Naive B cell (primary cell): ENCODE results near the gene VIM. TPM values are rescaled to one million over a fixed set of nuclear protein-coding genes. Genes with fewer than 3 reads are reported as not detected.
"Not testable (repeated sequence)": the region's sequence is repeated elsewhere in the genome, so short reads cannot be mapped to it uniquely, and the experiment has no call there.

ENCODE experiments used
- ATAC-seq, 2 donors: fragments of 150-1000 bp; cut with Tn5 transposase; 2 replicates each; pipeline ENCODE4 v1.10.0; 2021; ENCODE audit warnings: low read depth in 2 of 2, mild to moderate bottlenecking in 2 of 2, moderate library complexity in 2 of 2
- DNase-seq: peaks from one replicate; pipeline ENCODE4 v3.0.0; 2022
- H3K27ac Mint-ChIP-seq, 6 donors: one replicate each; pipeline ENCODE4 v1.8.0; 2020 to 2022; ENCODE audit warnings: mild to moderate bottlenecking in 6 of 6, mixed read lengths in 6 of 6, moderate library complexity in 5 of 6, inconsistent platforms in 2 of 6
- H3K27me3 Mint-ChIP-seq, 3 donors: one replicate each; pipeline ENCODE4 v1.8.0; 2021 to 2022; ENCODE audit warnings: mixed read lengths in 3 of 3, mild to moderate bottlenecking in 1 of 3
- H3K36me3 Mint-ChIP-seq, 2 donors: one replicate each; pipeline ENCODE4 v1.8.0; 2020 to 2022; ENCODE audit warnings: mixed read lengths in 2 of 2, inconsistent platforms in 1 of 2, mild to moderate bottlenecking in 1 of 2
- H3K4me1 Mint-ChIP-seq, 3 donors: one replicate each; pipeline ENCODE4 v1.8.0; 2020 to 2022; ENCODE audit warnings: mixed read lengths in 3 of 3, inconsistent platforms in 1 of 3, mild to moderate bottlenecking in 1 of 3, moderate library complexity in 1 of 3
- H3K4me3 Mint-ChIP-seq, 8 donors: one replicate each; pipeline ENCODE4 v1.8.0; 2020 to 2022; ENCODE audit warnings: mild to moderate bottlenecking in 8 of 8, mixed read lengths in 8 of 8, moderate library complexity in 8 of 8, inconsistent platforms in 2 of 8
- H3K9me3 Mint-ChIP-seq, 7 donors: one replicate each; pipeline ENCODE4 v1.8.0; 2020 to 2022; ENCODE audit warnings: mixed read lengths in 7 of 7, mild to moderate bottlenecking in 5 of 7, inconsistent platforms in 2 of 7, moderate library complexity in 1 of 7
- polyA plus RNA-seq, 6 donors: library from polyadenylated mRNA; unstranded; fragments of 300-500 nt; fragmentation: Illumina TruSeq; gene quantifications; one replicate each; pipeline ENCODE4 v1.2.3, GENCODE V29; 2021; ENCODE audit warnings: low read depth in 6 of 6

The VIM gene
- polyA plus RNA-seq, 6 donors from 2014 or later: 41.1 to 171 (median 131) TPM

DNA sequence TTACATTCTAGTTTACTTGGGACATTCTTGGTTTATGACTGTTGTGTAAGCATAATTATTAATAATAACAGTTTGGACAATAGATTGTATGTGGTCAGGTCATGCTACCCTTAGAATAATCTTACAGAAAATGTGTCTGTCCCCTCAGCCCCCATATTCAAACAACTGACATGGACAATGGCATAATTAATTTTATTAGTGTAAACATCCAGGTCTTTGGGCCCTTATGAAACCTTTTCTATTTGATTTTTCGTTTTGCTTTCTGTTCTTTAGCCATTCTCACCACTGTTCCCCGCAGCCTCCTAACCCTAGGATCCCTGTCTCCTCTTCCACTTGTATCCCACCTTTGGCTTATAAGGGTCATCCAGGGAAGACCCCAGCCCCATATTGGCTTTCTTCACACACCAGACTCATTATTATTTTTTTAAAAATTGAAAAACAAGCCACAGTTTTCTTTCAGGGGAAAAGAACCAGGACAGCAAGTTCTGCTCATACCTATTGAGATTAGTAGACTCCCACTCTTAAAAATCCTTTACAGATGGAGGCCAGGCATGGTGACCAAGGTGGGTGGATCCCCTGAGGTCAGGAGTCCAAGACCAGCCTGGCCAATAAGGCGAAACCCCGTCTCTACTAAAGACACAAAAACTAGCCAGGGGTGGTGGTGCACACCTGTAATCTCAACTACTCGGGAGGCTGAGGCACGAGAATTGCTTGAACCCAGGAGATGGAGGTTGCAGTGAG lies 11.5 kb downstream of the VIM start:
- H3K27ac Mint-ChIP-seq: no peak overlapping the region

DNA sequence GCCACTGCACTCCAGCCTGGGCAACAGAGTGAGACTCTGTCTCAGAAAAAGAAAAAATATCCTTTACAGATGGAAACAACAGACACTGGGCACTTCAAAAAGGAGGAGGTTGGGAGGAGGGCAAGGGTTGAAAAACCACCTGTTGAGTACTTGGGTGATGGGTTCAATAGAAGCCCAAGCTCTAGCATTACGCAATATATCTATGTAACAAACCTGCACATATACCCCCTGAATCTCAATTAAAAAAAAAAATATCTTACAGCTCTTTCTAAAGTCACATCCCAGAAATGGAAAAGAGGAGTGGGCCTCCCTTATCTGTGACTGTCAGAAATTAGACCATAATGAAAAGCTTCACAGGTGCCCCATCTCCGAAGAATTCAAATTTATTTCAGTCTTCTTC lies 12.1 kb downstream of the VIM start:
- no peak for ATAC-seq

More for the DNA sequence above, 11.5 kb downstream of the VIM start:
- Mint-ChIP-seq H3K4me1 (peaks cover 0 to 2% (median 0%) of the 10 kb centered on the region in 3 donors), H3K36me3 (peaks cover 7 to 12% of the 10 kb centered on the region in 2 donors), H3K27me3 (peaks cover 0 to 1% (median 0%) of the 10 kb centered on the region in 3 donors), H3K4me3 (no peak overlapping the region), H3K9me3 (no peaks in the 10 kb centered on the region)
- ATAC-seq (no peak), DNase-seq (no peak)

DNA sequence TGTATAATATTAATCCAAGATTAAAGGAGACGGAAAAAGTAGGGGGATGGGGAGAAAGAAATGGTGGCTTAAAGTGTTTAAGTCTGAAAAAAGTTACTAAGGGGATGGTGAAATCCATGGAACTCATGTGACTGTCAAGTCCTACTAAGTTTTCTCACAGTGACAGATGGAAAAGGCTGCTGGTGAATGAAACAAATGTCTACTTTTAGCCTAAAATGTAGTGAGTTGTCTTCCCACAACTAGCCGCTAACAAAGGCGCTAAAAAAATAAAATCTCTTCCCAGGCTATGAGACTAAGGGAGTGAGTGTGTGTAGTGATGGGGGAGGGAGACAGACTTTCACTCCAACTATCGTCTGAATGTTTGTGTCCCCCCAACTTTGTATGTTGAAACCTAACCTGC lies 12.6 kb downstream of the VIM start:
- Mint-ChIP-seq H3K4me3 (no peak overlapping the region), H3K9me3 (no peaks in the 10 kb centered on the region), H3K36me3 (peaks cover 6 to 7% of the 10 kb centered on the region in 2 donors), H3K27me3 (peaks cover 0 to 6% (median 0%) of the 10 kb centered on the region in 3 donors), H3K27ac (no peak overlapping the region), H3K4me1 (no peaks in the 10 kb centered on the region)
- DNase-seq: no peak
- no peak for ATAC-seq

More for the DNA sequence above, 12.1 kb downstream of the VIM start:
- H3K27me3 Mint-ChIP-seq: peaks cover 0 to 6% (median 0%) of the 10 kb centered on the region in 3 donors
- DNase-seq: no peak
- no peak overlapping the region for H3K27ac Mint-ChIP-seq
- H3K4me1 Mint-ChIP-seq: no peaks in the 10 kb centered on the region
- H3K36me3 Mint-ChIP-seq: peaks cover 7 to 10% of the 10 kb centered on the region in 2 donors
- H3K9me3 Mint-ChIP-seq: no peaks in the 10 kb centered on the region
- no peak overlapping the region for H3K4me3 Mint-ChIP-seq

DNA sequence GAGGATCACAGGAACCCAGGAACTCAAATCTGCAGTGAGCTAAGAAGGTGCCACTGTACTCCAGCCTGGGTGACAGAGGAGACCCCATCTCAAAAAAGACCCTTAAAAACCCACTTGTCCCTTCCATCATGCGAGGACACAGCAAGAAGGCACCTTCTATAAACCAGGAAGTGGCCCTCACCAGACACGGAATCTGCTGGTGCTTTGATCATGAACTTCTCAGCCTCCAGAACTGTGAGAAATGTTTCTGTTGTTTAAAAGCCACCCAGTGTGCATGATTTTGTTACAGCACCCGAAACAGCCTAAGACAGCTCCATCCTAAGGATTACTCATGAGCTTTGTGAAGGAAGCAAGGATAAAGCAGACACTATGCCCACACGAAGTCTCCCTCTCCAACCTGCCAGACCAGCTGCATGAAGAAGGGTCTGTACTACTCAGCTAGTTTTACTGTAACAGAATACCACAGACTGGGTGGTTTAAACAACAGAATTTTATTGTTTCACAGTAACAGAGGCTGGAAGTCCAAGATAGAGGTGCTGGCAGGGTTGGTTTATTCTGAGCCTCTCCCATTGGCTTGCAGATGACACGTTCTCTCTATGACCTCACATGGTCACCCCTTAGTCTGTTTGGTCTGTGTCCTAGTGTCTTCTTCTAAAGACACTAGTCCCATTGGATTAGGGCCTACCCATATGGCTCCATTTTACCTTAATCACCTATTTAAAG lies 13.7 kb downstream of the VIM start:
- H3K4me3 Mint-ChIP-seq: no peak overlapping the region
- DNase-seq: no peak

DNA sequence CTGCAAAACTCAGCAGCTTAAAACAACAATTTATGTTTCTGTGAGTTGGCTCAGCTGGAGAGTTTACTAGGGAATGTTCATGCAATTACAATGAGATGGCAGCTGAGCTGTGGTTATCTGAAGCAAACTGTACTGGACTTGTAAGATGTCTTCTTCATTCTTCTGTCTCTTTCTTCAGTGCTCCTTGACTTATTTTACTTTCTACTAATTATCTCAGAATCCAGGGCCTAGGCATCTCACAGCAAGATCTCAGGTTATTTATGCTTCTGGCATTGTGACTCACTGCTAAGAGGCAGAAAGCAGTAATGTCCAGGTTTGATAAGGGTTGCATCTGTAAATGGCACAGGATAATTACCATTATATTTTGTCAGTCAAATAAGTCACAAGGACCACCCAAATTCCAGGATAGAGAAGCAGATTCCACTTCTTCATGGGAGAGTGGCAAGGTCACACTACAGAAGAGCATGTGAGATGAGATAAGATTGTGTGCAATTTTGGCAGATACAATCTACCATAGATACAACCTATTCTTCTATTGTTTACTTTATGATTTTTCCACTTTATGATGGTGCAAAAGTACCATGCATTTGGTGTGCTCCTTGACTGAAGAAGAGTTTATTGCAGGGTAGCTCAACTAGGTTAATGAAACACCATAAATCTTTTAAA lies 16.8 kb downstream of the VIM start:
- no peak for ATAC-seq
- Mint-ChIP-seq H3K4me1 (no peaks in the 10 kb centered on the region), H3K36me3 (no peaks in the 10 kb centered on the region), H3K27ac (no peak overlapping the region), H3K9me3 (peaks cover 0 to 10% (median 1%) of the 10 kb centered on the region in 7 donors), H3K4me3 (no peak overlapping the region), H3K27me3 (peaks cover 5 to 15% (median 13%) of the 10 kb centered on the region in 3 donors)
- DNase-seq: no peak

More for the DNA sequence above, 13.7 kb downstream of the VIM start:
- peaks cover 5 to 9% (median 6%) of the 10 kb centered on the region in 3 donors for H3K27me3 Mint-ChIP-seq
- no peaks in the 10 kb centered on the region for H3K4me1 Mint-ChIP-seq
- peaks cover 0 to 6% (median 0%) of the 10 kb centered on the region in 7 donors for H3K9me3 Mint-ChIP-seq
- no peak overlapping the region for H3K27ac Mint-ChIP-seq
- ATAC-seq: no peak
- no peaks in the 10 kb centered on the region for H3K36me3 Mint-ChIP-seq

DNA sequence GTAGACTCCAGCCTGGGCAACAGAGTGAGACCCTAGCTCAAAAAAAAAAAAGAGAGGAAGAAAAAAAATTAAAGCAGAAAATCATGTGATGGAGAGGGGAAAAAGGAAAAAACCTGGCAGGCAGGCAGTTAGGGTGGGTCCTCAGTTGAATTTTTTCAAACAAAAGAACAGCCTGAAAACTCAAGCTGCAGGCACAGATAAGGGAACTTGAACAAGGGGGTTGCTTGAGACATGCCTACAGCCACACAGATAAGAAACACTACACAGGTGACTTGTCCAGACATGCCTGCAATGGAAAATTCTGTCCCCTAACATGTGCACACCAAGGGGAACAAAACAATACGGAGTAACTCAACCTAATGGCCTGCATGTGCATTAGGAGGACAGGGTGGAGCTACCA lies 19.2 kb downstream of the VIM start:
- Mint-ChIP-seq H3K4me1 (no peaks in the 10 kb centered on the region), H3K27me3 (peaks cover 5 to 15% (median 13%) of the 10 kb centered on the region in 3 donors), H3K36me3 (no peaks in the 10 kb centered on the region), H3K27ac (no peak overlapping the region), H3K4me3 (no peak overlapping the region), H3K9me3 (peaks cover 0 to 10% (median 1%) of the 10 kb centered on the region in 7 donors)
- ATAC-seq: no peak
- no peak for DNase-seq

DNA sequence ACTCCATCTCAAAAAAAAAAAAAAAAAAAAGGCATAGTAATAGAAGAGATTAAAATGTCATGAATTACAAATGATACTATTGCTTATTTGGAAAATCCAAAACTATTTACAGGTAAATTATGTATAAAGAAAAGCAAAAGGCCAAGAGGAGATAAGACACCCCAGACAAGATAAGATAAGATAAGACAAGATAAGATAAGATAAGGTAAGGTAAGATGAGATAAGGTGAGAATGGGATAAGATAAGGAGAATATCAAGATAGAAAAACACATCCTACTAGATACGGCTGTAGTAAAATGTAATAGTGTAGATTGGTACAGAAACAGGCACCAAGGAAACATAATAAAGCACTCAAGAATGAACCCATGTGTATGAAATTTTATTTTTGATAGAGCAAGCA lies 20.9 kb downstream of the VIM start:
- no peaks in the 10 kb centered on the region for H3K4me1 Mint-ChIP-seq
- peaks cover 5 to 15% (median 13%) of the 10 kb centered on the region in 3 donors for H3K27me3 Mint-ChIP-seq
- no peak for ATAC-seq
- H3K27ac Mint-ChIP-seq: no peak overlapping the region
- DNase-seq: no peak
- no peaks in the 10 kb centered on the region for H3K36me3 Mint-ChIP-seq
- peaks cover 0 to 10% (median 1%) of the 10 kb centered on the region in 7 donors for H3K9me3 Mint-ChIP-seq
- no peak overlapping the region for H3K4me3 Mint-ChIP-seq

DNA sequence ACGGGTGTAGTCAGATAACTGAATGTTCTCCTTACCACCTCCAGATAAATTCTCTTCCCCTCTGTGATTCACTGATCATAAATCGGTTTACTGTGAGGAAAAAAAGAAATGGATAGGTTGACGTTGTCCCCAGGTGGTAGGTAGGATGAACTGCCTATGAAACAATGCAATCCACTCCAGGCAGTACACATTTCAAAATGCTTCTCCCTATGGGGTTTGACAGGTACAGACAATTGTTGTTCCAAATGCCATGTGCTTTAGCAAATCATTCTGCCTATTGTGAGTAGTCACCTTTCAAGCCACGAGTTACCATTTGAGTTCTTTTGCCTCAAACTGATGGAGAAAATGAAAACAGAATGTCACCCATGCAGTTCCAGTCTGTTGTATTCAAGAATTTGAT lies 21.8 kb downstream of the VIM start:
- Mint-ChIP-seq H3K27ac (no peak overlapping the region), H3K36me3 (no peaks in the 10 kb centered on the region), H3K4me3 (no peak overlapping the region), H3K4me1 (peaks cover 0 to 4% (median 3%) of the 10 kb centered on the region in 3 donors), H3K27me3 (peaks cover 5 to 15% (median 8%) of the 10 kb centered on the region in 3 donors), H3K9me3 (peaks cover 0 to 13% (median 5%) of the 10 kb centered on the region in 7 donors)
- ATAC-seq: peak in 1 of 2 donors; percentile 34
- DNase-seq: no peak

DNA sequence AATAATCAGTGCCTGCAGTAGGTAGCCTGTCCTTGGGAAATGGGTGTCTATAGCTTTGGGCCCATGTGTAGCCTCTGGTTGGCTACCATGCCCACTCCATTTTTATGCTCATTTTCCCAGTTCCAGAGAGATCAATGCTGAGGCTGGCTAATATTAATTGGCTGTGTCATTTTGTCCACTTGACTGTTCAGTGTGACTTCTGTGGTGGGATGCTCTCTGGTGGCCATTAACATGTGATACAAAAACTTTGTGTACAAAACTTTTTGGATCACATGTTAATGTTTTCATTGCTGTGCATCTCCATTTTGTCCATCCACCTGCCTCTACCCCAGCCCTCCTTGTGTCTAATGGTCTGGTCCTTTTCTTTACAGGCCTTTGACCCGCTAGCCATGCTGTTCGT lies 22.7 kb downstream of the VIM start:
- ATAC-seq (no peak), DNase-seq (no peak)
- peaks cover 0 to 22% (median 6%) of the 10 kb centered on the region in 7 donors for H3K9me3 Mint-ChIP-seq
- peaks cover 0 to 7% (median 6%) of the 10 kb centered on the region in 3 donors for H3K4me1 Mint-ChIP-seq
- H3K4me3 Mint-ChIP-seq: no peak overlapping the region
- no peaks in the 10 kb centered on the region for H3K36me3 Mint-ChIP-seq
- H3K27me3 Mint-ChIP-seq: peaks cover 5 to 15% (median 7%) of the 10 kb centered on the region in 3 donors
- no peak overlapping the region for H3K27ac Mint-ChIP-seq

DNA sequence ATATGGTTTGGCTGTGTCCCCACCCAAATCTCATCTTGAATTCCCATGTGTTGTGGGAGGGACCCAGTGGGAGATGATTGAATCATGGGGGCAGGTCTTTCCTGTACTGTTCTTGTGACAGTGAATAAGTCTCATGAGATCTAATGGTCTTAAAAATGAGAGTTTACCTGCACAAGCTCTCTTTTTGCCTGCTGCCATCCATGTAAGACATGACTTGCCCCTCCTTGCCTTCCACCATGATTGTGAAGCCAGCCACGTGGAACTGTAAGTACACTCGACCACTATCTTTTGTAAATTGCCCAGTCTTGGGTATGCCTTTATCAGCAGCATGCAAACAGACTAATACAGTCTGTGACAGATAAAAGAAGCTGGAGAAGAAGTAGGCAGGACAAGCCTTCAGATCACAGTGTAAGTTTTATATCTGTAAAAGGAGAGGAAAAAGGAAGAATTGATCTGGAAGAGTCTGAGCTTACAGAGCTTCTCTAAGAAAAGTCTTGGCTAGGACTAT lies 26.6 kb downstream of the VIM start:
- not testable (repeated sequence) for DNase-seq, ATAC-seq, H3K4me3 Mint-ChIP-seq, H3K27me3 Mint-ChIP-seq, H3K36me3 Mint-ChIP-seq
- peak overlapping the region in 1 of 6 donors; percentile 1 for H3K27ac Mint-ChIP-seq
- H3K4me1 Mint-ChIP-seq: peaks cover 6 to 14% (median 12%) of the 10 kb centered on the region in 3 donors
- H3K9me3 Mint-ChIP-seq: peaks cover 0 to 18% (median 7%) of the 10 kb centered on the region in 7 donors

DNA sequence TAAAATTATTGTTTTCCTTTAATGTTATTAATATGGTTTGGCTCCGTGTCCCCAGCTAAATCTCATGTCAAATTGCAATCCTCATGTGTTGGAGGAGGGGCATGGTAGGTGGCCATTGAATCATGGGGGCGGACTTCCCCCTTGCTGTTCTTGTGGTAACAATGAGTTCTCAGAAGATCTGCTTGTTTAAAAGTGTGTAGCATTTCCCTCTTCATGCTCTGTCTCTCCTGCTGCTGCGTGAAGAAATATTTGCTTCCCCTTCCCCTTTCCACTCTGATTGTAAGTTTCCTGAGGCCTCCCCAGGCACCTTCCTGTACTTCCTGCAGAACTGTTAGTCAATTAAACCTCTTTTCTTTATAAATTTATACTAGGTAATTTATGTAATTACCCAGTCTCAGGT lies 27.5 kb downstream of the VIM start:
- ATAC-seq: peak in 1 of 2 donors; percentile 51

DNA sequence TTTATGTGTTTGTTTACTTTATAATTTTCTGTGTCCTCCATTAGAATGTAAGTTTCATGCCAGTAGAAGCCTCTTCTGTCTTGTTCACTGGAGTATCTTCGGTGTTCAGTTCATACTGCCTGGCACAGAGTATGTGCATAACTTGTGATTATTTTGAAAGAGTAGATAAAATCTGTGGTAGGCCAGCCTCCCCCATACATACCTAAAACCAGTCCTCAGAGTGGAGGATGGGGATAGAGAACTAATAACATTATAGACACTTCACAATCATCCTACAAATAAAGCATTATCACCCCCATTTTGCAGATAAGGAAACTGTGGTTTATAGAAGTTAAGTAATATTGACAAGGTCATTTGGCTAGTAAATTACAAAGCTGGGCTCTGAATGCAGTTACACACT lies 28.0 kb downstream of the VIM start:
- Mint-ChIP-seq H3K27me3 (no peaks in the 10 kb centered on the region), H3K9me3 (peaks cover 0 to 18% (median 7%) of the 10 kb centered on the region in 7 donors), H3K4me1 (peaks cover 6 to 14% (median 12%) of the 10 kb centered on the region in 3 donors), H3K4me3 (no peak overlapping the region), H3K36me3 (no peaks in the 10 kb centered on the region), H3K27ac (peak overlapping the region in 2 of 6 donors; percentile 14)
- ATAC-seq: no peak
- no peak for DNase-seq

More for the DNA sequence above, 27.5 kb downstream of the VIM start:
- H3K27me3 Mint-ChIP-seq: no peaks in the 10 kb centered on the region
- no peaks in the 10 kb centered on the region for H3K36me3 Mint-ChIP-seq
- H3K9me3 Mint-ChIP-seq: peaks cover 0 to 18% (median 7%) of the 10 kb centered on the region in 7 donors
- no peak overlapping the region for H3K4me3 Mint-ChIP-seq
- DNase-seq: no peak
- H3K4me1 Mint-ChIP-seq: peaks cover 6 to 14% (median 12%) of the 10 kb centered on the region in 3 donors
- peak overlapping the region in 4 of 6 donors; percentile 1 to 90 (median 39) for H3K27ac Mint-ChIP-seq

DNA sequence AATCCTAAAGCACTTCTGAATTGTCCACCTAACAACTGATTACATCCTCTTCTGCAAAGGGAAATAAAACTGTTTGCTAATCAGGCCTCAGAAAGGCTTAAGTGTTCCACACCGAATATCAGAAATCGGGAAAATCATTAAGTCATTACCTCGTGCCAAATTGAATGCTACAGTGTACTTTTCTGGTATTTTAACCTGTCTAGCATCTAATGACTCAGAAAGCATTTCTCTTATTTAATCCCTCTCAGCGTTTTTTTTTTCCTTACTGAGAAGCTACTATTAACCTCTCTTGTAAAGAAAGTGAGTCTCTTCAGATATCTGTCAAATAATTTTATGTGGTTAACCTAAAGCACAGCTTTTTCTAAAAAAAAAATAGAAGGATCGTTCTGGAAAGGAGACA lies 28.6 kb downstream of the VIM start:
- Mint-ChIP-seq H3K36me3 (peaks cover 0 to 3% of the 10 kb centered on the region in 2 donors), H3K9me3 (peaks cover 0 to 24% (median 10%) of the 10 kb centered on the region in 7 donors), H3K4me1 (peaks cover 6 to 14% (median 12%) of the 10 kb centered on the region in 3 donors), H3K27ac (no peak overlapping the region), H3K27me3 (no peaks in the 10 kb centered on the region), H3K4me3 (no peak overlapping the region)
- no peak for ATAC-seq
- DNase-seq: no peak
